CD4-positive, CD25-positive, alpha-beta regulatory T cell (primary cell): ENCODE measurements around the gene STOM. TPM values are rescaled to one million over a fixed set of nuclear protein-coding genes. Genes with fewer than 3 reads are reported as not detected.

ENCODE experiments used
- ATAC-seq, 2 donors: fragments of 150-1000 bp; cut with Tn5 transposase; one replicate each; pipeline ENCODE4 v1.10.0; 2021; ENCODE audit warnings: low read depth in 2 of 2, moderate number of reproducible peaks in 2 of 2, moderate library complexity in 1 of 2
- DNase-seq, 3 donors: peaks; one replicate each; pipeline versions ENCODE4 v3.0.0 to v3.0.0-alpha.2; 2012 to 2022; ENCODE audit warnings: mixed read lengths in 1 of 3
- H3K27ac ChIP-seq: one replicate; pipeline ENCODE4 v1.7.0; 2013; ENCODE audit warnings: mild to moderate bottlenecking, low read length; ENCODE audit not compliant: insufficient read depth, poor library complexity, severe bottlenecking
- H3K27me3 ChIP-seq: one replicate; pipeline ENCODE4 v1.7.0; 2013; ENCODE audit warnings: low read length; ENCODE audit not compliant: control insufficient read depth, insufficient read depth
- H3K36me3 ChIP-seq: one replicate; pipeline ENCODE4 v1.7.0; 2013; ENCODE audit warnings: mild to moderate bottlenecking, low read length, moderate library complexity; ENCODE audit not compliant: control insufficient read depth, insufficient read depth
- H3K4me1 ChIP-seq: 2 replicates; pipeline ENCODE4 v1.7.0; 2013; ENCODE audit warnings: mild to moderate bottlenecking, low read length; ENCODE audit not compliant: insufficient read depth, control insufficient read depth, poor library complexity, severe bottlenecking
- H3K4me3 ChIP-seq: one replicate; pipeline ENCODE4 v1.7.0; 2013; ENCODE audit warnings: low read depth, mild to moderate bottlenecking, low read length, moderate library complexity
- H3K9me3 ChIP-seq, 2 experiments: 1 replicate in 1 of 2; 2 replicates in 1 of 2; pipeline ENCODE4 v1.7.0; 2013; ENCODE audit warnings: low read length in 2 of 2, mild to moderate bottlenecking in 1 of 2, moderate library complexity in 1 of 2; ENCODE audit not compliant: control insufficient read depth in 2 of 2
- H3K27ac Mint-ChIP-seq, 3 donors: one replicate each; pipeline ENCODE4 v1.8.0; 2020 to 2022; ENCODE audit warnings: mild to moderate bottlenecking in 3 of 3, mixed read lengths in 3 of 3, moderate library complexity in 2 of 3
- H3K27me3 Mint-ChIP-seq: one replicate; pipeline ENCODE4 v1.8.0; 2022; ENCODE audit warnings: mild to moderate bottlenecking, mixed read lengths
- H3K36me3 Mint-ChIP-seq: one replicate; pipeline ENCODE4 v1.8.0; 2020; ENCODE audit warnings: mixed read lengths
- H3K4me1 Mint-ChIP-seq, 4 donors: one replicate each; pipeline ENCODE4 v1.8.0; 2020 to 2022; ENCODE audit warnings: mixed read lengths in 4 of 4, mild to moderate bottlenecking in 1 of 4
- H3K4me3 Mint-ChIP-seq, 4 donors: one replicate each; pipeline ENCODE4 v1.8.0; 2020 to 2022; ENCODE audit warnings: mild to moderate bottlenecking in 4 of 4, mixed read lengths in 4 of 4, moderate library complexity in 3 of 4
- H3K9me3 Mint-ChIP-seq, 7 donors: one replicate each; pipeline ENCODE4 v1.8.0; 2020 to 2022; ENCODE audit warnings: mixed read lengths in 7 of 7, mild to moderate bottlenecking in 3 of 7, moderate library complexity in 2 of 7
- polyA plus RNA-seq, 4 donors: library from polyadenylated mRNA; unstranded; fragments of 300-500 nt; fragmentation: Illumina TruSeq; gene quantifications; one replicate each; pipeline ENCODE4 v1.2.3, GENCODE V29; 2021
- total RNA-seq: library from RNA; stranded (reverse); gene quantifications from one replicate; pipeline ENCODE4 v1.2.3, GENCODE V29; 2022

The STOM gene
- total and polyA plus RNA-seq, 5 donors from 2014 or later, result 22.3 to 29.9 (median 24.1) TPM

DNA sequence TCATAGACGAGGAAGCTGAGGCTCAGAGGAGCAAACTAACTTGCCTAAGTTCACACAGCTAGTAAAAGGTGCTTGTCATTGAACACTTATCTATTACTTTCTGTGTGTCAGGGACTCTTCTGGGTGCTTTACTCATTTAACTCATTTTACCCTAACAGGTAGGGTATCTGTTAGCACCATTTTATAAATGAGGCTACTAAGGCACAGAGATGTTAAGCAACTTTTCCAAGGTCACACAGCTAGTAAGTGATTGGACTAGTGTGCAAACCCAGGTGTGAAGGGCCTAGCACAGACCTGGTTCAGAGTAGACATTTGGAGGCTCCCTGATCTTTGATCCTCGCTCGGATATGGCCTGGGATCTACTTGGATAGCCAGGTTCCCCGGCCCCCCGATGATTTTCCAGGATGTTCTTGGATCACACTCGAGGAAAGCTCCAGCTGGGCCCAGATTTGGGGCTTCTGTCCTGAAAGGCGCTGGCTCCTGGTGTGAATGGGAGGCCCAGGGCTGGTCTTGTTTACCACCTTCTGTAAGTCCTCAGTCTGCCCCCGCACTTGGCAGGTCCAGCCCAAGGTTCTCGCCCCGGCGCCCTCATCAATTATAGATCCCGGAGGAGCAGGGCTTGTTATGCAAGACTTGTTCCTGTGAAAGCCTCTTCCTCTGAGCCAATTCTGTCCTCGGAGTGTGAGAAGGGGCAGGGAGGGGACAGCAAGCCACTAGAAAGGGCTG lies 64.6 kb downstream of the STOM start:
- no peaks in the 10 kb centered on the region for H3K36me3 ChIP-seq
- ATAC-seq (no peak), DNase-seq (no peak)
- H3K27me3 Mint-ChIP-seq, result peaks cover 4% of the 10 kb centered on the region
- H3K4me1 ChIP-seq, result no peaks in the 10 kb centered on the region
- peaks cover 13% of the 10 kb centered on the region for H3K36me3 Mint-ChIP-seq
- H3K9me3 Mint-ChIP-seq, result no peaks in the 10 kb centered on the region
- H3K4me3 ChIP-seq, result no peak overlapping the region
- H3K27ac Mint-ChIP-seq, result no peak overlapping the region
- peaks cover 0 to 2% (median under 1%) of the 10 kb centered on the region in 4 donors for H3K4me1 Mint-ChIP-seq
- no peaks in the 10 kb centered on the region for H3K27me3 ChIP-seq
- no peaks in the 10 kb centered on the region for H3K9me3 ChIP-seq
- no peak overlapping the region for H3K27ac ChIP-seq
- no peak overlapping the region for H3K4me3 Mint-ChIP-seq

DNA sequence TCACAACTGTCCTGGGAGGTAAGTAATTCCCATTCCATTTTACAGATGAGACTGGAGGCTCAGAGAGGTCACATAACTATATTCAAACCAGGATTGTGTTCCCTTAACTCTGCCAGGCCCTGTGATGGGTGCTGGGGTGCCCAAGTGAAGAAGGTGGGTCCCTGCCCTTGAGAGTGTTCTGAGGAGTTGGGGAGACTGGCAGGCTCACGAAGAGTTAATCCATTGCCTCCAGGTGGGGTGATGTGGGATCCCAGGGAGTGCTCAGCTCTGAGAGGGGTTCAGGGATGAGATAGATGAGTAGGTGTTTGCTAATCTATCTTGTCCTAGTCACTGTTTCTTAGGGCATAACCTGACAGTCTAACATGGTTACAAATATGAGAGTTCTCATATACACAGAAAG lies 65.3 kb downstream of the STOM start:
- Mint-ChIP-seq H3K9me3 (no peaks in the 10 kb centered on the region), H3K27ac (no peak overlapping the region), H3K4me1 (peaks cover 0 to 7% (median 6%) of the 10 kb centered on the region in 4 donors), H3K4me3 (no peak overlapping the region), H3K27me3 (peaks cover 11% of the 10 kb centered on the region), H3K36me3 (peaks cover 18% of the 10 kb centered on the region)
- Histone ChIP-seq H3K36me3 (no peaks in the 10 kb centered on the region), H3K27me3 (no peaks in the 10 kb centered on the region), H3K9me3 (no peaks in the 10 kb centered on the region), H3K27ac (no peak overlapping the region), H3K4me3 (no peak overlapping the region), H3K4me1 (peaks cover 6% of the 10 kb centered on the region)
- no peak for ATAC-seq
- DNase-seq, result no peak

DNA sequence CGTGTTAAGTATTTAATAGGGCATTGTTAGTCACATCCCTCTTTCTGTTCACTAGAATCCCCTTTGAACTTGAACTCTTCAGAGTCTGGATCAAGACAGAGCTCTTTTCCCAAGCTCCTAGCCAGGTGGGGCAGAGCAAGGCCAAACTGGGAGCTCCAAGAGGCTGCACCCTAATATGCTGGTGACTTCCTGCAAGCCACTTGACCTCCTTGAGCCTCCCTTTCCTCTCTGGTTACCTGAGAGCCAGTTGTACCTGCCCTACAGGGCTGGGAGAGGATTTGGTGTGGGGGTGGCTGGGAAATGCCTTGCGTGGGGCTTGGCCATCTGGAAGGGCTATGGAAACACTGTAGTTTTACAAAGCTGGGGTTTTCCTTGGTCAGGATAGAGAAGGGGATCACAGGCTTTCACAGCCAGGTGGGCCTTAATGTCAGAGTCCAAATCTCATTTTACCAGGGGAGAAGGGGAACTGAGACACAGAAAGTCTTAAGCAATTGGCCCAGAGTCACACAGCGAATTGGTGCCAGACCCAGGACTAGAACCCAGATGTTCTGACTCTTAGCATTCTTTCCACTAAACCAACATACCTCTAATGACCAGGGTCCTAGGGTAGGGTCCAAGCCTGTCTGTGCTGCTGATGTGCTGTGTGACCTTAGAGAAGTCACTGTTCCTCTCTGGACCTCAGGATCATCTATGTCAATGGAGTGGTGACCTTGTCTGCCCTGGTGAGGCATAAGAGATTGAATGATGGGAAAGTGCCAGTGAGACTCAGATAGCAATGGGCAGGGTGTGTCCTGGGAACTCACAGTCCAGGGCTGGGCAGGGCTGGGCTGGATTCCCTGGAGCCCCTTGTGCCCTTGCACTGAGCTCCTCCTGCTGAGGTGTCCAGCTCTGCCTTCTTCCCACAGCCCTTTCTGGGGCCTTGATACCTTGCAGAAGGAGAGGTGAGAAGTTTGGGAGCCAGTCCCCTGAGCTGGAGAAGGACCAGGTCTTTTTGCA lies 66.3 kb downstream of the STOM start:
- Histone ChIP-seq H3K36me3 (no peaks in the 10 kb centered on the region), H3K27me3 (no peaks in the 10 kb centered on the region), H3K4me1 (peaks cover 6% of the 10 kb centered on the region), H3K4me3 (no peak overlapping the region), H3K27ac (no peak overlapping the region), H3K9me3 (no peaks in the 10 kb centered on the region)
- DNase-seq (no peak), ATAC-seq (no peak)
- Mint-ChIP-seq H3K4me3 (no peak overlapping the region), H3K36me3 (peaks cover 18% of the 10 kb centered on the region), H3K4me1 (peaks cover 0 to 13% (median 7%) of the 10 kb centered on the region in 4 donors), H3K27ac (no peak overlapping the region), H3K27me3 (peaks cover 16% of the 10 kb centered on the region), H3K9me3 (no peaks in the 10 kb centered on the region)

DNA sequence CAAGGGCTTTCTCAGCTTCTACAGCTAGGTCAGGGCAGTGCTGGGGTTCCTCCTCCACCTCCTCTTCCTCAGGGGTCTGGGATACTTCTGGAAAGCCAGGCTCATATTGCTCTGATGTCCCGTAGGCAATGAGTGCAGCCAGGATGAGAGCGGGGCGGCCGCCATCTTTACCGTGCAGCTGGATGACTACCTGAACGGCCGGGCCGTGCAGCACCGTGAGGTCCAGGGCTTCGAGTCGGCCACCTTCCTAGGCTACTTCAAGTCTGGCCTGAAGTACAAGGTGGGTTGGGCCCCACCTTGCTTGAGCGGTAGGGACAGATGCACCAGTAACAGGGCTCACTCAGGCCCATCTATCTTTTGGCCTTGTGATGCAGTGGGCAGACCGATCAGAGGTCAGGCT lies 67.3 kb downstream of the STOM start:
- Histone ChIP-seq H3K4me1 (peaks cover 6% of the 10 kb centered on the region), H3K27me3 (no peaks in the 10 kb centered on the region), H3K9me3 (no peaks in the 10 kb centered on the region), H3K4me3 (no peak overlapping the region), H3K27ac (no peak overlapping the region), H3K36me3 (no peaks in the 10 kb centered on the region)
- no peak overlapping the region for H3K27ac Mint-ChIP-seq
- DNase-seq, result no peak
- no peaks in the 10 kb centered on the region for H3K9me3 Mint-ChIP-seq
- H3K36me3 Mint-ChIP-seq, result peaks cover 18% of the 10 kb centered on the region
- no peak overlapping the region for H3K4me3 Mint-ChIP-seq
- ATAC-seq, result no peak
- peaks cover 20% of the 10 kb centered on the region for H3K27me3 Mint-ChIP-seq
- H3K4me1 Mint-ChIP-seq, result peaks cover 0 to 18% (median 8%) of the 10 kb centered on the region in 4 donors

DNA sequence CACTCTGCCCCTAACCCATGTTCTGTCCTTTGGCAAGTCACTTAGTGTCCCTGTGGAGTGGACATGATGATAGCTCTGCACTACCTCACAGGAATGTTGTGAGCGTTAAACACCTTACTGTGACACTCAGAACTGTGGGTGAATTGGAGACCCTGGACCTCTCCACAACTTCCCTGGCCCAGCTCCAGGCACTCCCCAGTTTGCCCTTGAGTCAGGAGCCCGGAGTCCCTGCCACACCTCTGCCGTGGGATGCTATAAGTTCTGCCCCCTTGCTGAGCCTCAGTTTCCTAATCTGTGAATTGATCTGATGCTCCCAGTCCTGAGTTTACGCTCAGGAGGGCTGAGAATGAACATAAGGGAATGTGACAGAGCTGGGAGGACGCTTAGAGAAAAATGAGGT lies 67.7 kb downstream of the STOM start:
- Mint-ChIP-seq H3K4me1 (peaks cover 0 to 18% (median 8%) of the 10 kb centered on the region in 4 donors), H3K27ac (no peak overlapping the region), H3K9me3 (no peaks in the 10 kb centered on the region), H3K27me3 (peaks cover 20% of the 10 kb centered on the region), H3K36me3 (peaks cover 18% of the 10 kb centered on the region), H3K4me3 (no peak overlapping the region)
- Histone ChIP-seq H3K9me3 (no peaks in the 10 kb centered on the region), H3K27me3 (no peaks in the 10 kb centered on the region), H3K4me3 (no peak overlapping the region), H3K4me1 (peaks cover 6% of the 10 kb centered on the region), H3K36me3 (no peaks in the 10 kb centered on the region), H3K27ac (no peak overlapping the region)
- DNase-seq, result no peak
- ATAC-seq, result no peak

DNA sequence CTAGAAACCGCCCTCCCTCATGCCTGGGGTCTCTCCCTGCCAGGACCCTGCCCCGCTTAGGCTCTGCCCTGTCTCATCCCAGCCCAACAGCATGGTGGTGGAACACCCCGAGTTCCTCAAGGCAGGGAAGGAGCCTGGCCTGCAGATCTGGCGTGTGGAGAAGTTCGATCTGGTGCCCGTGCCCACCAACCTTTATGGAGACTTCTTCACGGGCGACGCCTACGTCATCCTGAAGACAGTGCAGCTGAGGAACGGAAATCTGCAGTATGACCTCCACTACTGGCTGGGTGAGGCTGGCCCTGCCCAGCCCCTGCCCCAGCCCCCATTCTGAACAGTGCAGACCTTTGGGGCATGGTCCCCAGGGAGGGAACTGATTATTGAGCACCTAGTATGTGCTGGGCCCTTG lies 68.2 kb downstream of the STOM start:
- no peaks in the 10 kb centered on the region for H3K9me3 Mint-ChIP-seq
- Histone ChIP-seq H3K36me3 (no peaks in the 10 kb centered on the region), H3K4me3 (no peak overlapping the region), H3K4me1 (peaks cover 6% of the 10 kb centered on the region), H3K27me3 (no peaks in the 10 kb centered on the region), H3K9me3 (no peaks in the 10 kb centered on the region), H3K27ac (no peak overlapping the region)
- H3K36me3 Mint-ChIP-seq, result peaks cover 18% of the 10 kb centered on the region
- H3K27ac Mint-ChIP-seq, result no peak overlapping the region
- H3K27me3 Mint-ChIP-seq, result peaks cover 20% of the 10 kb centered on the region
- ATAC-seq (no peak), DNase-seq (no peak)
- H3K4me1 Mint-ChIP-seq, result peaks cover 0 to 18% (median 8%) of the 10 kb centered on the region in 4 donors
- H3K4me3 Mint-ChIP-seq, result no peak overlapping the region

DNA sequence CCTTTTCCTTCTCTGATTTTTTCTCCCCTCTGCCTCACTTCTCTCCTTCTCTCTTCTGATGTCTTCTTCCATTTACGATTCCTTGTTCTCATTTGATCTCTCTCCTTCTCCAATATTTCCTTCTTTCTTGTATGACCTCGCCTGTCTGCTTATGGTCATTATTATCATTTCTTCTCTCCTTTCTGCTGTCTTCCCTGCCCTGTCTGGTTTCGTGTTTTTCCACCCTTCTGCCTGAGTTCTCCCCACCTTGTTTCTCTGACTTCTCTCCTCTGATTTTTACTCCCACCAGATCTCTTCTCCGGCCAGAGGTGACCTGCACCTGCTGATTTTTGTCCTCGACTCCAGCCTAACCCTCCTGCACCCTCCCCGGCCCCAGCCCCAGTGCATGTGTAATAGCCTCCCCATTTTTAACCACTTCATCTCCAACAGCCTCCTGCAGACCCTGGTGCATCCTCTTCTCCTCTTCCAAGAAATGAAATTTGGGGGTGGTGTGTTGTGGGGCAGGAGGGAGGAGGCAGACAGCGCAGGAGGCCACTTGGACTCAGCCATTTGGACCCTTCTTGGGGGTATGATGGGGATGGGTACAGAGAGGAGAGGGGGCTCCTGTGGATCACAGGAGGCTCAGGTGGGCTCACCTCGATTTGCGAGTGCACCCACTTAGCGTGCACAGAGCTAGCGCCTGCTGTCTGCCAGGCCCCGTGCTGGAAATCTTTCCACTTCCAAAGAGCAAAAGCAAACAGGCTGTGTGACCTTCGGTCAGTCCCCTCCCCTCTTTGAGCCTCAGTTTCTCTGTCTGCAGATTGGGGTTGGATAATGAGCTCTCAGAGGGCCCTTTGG lies 69.5 kb downstream of the STOM start:
- Mint-ChIP-seq H3K9me3 (no peaks in the 10 kb centered on the region), H3K4me1 (peaks cover 0 to 18% (median 8%) of the 10 kb centered on the region in 4 donors), H3K27ac (peak overlapping the region in 1 of 3 donors; percentile 40), H3K27me3 (peaks cover 20% of the 10 kb centered on the region), H3K4me3 (peak overlapping the region; percentile 63 to 81 (median 74)), H3K36me3 (peaks cover 18% of the 10 kb centered on the region)
- ATAC-seq (no peak), DNase-seq (no peak)
- H3K27me3 ChIP-seq, result no peaks in the 10 kb centered on the region
- H3K4me1 ChIP-seq, result peaks cover 6% of the 10 kb centered on the region
- H3K27ac ChIP-seq, result no peak overlapping the region
- no peaks in the 10 kb centered on the region for H3K9me3 ChIP-seq
- no peaks in the 10 kb centered on the region for H3K36me3 ChIP-seq
- peak overlapping the region; percentile 10 for H3K4me3 ChIP-seq
